GM19023 (cell line): ENCODE data around the gene TYRO3.

Experiments
- ATAC-seq: cut with Tn5 transposase; IDR thresholded peaks from one replicate; pipeline ENCODE4 v1.9.1; 2021; ENCODE audit warnings: mild to moderate bottlenecking, moderate library complexity; ENCODE audit not compliant: unreplicated experiment

Gene TYRO3

DNA sequence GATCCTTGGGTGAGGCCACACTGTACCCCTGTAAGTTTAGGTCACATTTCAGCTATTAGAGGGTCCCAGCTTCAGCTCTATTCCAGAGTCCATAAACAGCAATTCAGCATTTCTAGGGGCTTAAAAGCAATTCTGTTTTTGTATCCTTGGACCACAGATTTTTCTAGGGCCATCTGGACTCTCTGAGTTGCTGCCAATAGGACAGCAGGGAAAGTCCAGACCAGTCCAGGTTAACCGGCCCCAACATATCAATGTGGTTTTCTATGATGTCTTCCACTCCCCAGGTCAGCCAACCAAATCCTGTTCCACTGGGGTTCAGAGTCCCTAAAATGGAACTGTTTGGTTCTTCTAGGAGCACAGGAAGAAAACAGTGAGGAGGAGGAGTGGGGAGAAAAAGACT lies 40.0 kb downstream of the TYRO3 start:
- ATAC-seq, result no peak

DNA sequence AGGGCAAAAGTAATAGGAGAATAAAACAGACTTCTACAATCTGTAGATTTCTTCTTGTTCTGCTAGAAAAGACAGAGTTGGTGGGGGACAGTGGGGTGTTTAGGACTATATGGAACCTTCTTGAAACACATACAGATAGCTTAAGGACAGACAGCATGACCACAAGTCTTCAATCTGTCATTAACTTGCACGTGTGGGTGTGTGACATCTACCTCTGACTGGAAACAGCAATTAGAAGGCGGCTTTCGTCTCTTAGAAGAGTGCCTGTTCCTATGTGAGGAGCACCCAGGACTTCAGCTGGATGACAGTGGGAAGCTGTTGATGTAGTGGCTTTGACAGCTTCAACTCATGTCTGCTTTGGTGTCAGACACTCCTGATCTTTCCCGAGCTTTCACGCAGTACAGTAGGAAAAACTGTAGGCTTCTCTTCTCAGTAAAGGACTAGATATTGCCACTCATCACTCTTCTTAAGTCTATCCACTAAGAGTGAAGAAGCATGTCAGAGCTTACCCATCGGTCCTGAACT lies 44.5 kb downstream of the TYRO3 start:
- no peak for ATAC-seq

DNA sequence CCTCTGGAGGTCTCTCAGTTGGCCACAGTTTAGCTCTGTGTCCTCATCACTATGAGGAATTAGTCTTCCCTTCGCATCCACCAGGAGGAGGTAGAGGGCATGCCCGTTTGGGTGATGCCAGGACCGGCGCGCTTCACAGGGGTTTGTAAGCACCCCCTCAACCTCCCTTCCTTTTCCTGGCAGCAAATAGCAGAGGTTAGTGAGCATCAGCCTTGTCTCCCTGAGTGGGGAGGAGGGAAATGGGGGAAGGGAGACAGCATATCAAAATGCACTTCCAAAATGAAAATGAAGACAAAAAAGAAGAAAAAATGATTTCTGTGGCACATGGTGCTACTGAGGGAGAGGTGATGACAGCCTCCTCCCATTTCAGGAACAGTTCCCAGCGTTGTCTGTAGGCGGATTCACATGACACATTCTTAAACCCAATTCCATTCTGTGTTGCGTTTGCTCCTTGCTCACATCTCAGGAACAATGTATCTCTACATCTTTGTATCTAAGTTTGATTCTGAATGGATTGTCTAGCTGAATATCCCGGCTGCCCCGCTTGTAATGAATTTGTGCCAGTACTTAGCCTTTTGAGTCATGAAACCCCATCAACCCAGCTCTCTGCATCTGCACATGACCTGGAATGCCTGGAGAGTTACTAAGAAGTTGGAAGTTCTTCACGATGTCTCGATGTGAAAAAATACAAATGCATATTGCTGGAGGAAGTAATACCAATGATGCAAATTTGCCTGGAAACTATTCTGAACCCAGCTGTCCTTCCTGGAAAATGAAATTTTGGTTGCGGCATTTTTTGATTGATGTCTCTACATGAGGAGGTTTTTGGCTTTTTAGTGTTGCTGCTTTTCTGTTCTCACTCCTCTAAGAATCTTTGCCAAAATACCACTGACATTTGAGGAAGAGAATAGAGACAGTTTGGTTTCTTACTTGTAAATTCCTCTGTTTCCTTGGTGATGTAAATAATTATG lies 45.2 kb downstream of the TYRO3 start:
- no peak for ATAC-seq

DNA sequence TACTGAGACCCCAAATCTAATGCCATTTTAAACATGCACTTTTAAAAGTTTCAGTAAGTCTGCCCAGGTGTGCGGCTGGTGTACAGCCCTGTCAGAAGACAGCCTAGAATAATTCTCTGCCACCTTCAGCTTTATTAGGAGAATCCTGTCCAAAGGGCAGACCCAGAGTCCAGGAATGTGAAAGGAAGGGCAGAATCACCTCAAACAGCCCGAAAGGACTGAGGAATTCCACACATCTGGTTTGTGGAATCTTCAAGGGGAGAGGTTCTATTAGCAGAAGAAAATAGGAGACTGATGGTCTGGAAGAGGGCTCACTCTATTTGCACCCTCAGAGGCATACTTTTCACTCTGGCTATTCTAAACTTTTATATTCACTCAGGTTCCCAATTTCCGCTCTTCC lies 46.6 kb downstream of the TYRO3 start:
- ATAC-seq, result no peak

DNA sequence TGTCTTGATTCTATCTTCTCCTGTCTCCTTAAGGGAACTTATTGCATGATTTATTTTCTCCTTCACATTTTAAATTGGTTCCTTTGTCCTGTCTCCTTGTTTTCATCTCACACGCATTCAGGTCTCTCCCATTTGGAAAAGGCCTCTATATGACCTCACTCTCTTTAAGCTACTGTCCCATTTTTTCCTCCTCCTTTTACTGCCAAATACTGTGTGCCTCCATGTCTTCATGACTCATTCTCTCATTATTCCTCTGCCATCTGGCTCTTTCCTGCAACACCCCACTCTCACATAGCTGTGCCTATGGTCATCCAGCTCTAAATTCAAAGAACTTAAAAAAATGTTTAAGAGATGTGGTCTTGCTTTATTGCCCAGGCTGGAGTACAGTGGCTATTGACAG lies 48.0 kb downstream of the TYRO3 start:
- no peak for ATAC-seq

DNA sequence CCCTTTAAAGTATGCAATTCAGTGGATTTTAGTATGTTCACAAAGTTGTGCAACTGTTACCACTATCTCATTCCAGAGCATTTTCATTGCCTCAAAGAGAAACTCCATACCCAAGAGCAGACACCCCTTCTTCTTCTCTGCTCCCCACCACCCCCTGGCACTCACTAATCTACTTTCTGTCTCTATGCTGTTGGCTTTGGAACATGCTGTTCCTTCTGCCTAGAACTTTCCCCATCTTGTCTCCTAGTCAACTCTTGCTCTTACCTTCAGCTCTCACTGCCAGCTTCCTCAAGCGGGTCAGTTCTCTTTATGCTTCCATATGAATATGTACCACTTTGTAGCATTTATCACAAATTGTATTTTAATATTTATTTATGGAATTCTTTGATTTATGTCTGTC lies 50.1 kb downstream of the TYRO3 start:
- ATAC-seq, result no peak

DNA sequence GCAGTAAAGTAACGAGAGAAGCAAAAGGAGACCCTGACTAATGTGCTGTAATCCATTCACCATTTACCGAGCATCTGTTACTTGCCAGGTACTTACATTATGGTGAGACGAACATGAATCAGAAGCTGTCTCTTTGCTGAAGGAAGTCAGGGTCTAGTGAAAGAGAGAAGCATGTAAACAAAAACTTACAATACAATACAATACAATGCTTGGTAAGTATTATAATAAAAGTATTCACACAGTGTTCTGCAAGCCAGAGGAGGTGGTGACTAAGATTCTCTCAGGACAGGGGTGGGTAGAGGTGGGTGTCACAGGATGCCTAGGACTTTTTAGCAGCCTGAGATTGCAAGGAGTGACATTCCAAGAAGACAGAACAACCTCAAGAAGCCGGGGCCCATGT lies 51.0 kb downstream of the TYRO3 start:
- ATAC-seq, result no peak

DNA sequence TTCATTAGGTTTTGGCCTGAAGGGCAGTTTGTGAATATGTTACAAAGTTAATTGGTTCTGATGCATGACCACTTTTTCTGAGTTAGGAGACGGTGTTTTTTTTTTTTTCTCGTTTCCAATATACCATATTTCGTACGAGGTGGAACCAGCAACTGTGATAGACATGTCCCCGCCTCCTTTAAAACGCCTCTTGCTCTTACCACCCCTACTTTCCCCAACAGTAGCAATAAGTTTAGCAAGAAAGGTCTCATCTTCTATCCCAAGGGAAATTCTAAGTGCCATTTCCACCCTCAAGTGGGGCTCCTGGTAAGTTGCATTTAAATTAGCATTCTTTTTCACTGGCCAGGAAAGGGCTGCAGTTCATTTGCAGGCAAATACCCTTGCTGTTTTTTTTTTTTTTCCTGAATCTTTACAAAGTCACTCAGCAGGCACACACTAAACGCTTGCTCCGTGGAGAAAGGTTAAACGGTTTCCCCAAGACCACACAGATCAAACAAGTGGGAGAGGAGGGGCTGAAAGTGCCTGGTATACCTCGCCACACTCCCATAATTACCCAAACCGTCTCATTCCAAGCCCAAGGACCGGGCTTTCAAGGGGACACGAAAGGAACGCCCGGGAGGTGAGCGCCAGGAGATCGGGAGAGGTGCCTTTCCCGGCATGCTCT lies 61.7 kb downstream of the TYRO3 start:
- no peak for ATAC-seq

DNA sequence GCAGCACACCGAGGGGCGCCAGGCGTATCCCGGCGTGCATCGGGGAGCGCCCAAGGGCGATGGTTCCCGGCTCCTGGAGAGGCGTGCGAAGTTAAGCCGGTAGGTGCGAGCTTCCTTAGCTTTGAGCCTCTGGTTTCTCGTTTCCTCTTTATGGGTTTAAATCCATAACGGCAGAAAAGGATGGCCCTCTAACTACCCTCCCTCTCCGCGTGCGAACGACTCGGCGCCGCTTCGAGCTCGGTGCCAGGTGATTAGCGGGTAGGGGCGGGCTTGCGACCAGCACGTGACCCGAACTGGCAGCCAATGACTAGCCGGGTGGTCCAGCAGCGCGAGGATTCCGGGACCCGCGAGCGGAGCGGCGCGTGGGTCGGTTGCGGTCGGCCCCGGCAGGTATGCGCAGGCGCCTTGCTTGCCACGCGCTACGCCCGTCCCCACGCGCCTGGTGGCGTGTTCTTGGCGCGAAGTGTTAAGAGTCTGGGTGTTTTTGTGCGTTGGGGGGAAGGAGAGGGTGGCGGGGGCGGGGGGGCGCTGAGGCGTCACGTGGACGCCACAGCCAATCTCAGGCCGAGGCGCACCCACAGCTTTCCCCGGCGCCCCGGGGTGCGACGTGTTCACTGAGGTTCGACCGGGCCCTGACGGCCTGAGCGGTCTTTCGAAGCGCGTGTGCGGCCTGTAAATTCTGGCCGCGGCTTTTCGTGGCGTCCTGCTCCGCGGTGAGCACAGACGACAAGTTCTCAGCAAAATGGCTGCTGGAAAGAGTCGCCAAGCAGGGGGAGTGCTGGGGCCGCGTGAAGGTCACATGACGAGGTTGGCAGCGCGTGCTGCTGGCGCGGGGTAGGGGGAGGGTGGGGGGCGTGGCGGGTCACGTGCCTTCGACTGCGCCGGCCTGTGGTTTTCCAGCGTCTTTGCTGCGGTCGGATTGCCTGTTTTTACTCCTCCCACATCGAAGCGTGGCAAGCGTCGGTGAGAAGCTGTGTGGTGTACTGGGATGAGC lies 62.5 kb downstream of the TYRO3 start:
- no peak for ATAC-seq

DNA sequence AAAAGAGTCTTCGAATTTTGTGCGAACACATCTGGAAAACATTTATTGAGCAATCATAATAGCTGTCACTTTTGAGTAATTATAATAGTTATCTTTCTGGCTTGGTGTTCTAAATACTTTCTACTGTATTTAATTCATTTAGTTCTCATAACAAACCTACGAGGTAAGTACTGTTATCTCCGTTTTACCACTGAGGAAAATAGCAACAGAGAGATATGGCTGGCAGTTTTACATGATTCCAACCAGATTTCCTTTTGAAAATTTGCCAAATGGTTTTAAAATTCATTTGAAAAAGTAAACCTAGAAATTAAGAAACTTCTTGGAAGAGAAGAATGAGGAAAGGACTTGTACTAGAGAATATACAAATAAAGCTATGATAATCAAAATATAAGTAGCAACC lies 63.9 kb downstream of the TYRO3 start:
- ATAC-seq, result no peak

DNA sequence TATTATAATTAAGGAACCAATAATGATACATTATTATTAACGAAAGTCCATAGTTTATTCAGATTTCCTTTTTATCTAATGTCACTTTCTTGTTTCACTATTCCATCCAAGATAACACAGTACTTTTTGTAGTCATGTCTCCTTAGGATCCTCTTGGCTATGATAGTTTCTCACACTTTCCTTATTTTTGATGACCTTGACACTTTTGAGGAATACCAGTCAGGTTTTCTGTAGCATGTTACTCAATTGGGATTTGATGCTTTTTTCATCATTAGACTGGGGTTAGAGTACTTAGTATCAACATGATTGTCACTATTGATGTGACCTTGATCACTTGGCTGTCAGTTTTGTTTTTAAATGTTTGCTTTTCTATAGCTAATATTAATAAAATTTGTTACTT lies 68.2 kb downstream of the TYRO3 start:
- ATAC-seq, result no peak

DNA sequence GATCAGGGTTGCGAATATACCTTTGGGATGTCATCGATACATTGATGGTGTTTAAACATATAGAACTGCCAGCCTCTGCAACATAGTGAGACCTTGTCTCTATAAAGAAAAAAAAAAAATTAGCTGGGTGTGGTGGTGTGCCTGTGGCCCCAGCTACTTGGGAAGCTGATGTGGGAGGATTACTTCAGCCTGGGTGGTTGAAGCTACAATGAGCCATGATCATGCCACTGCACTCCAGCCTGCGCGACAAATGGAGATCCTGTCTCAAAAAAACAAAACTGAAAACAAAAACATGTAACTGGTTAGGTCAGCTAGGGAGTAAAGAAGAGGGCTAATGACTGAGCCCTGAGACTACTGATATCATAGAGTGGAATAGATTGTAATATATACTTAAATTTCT lies 70.5 kb downstream of the TYRO3 start:
- no peak for ATAC-seq

DNA sequence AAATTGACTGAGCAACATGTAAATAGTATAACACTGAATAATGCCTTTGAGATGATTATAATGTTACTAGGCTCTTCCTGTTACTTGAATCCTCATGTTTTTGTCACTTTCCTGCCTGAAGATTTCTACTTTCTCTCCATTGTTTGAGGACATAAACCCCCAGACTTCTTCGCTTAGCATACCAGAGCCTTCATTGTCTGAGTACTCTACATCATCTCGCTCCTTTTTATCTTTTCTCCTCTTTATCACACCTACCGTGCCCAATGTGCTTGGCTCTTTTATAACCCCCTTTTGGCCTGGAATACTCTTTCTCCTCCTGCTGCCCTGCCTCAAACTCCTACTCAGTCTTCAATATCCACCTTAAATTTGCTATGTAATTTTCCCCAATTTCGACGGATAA lies 70.9 kb downstream of the TYRO3 start:
- ATAC-seq, result no peak

DNA sequence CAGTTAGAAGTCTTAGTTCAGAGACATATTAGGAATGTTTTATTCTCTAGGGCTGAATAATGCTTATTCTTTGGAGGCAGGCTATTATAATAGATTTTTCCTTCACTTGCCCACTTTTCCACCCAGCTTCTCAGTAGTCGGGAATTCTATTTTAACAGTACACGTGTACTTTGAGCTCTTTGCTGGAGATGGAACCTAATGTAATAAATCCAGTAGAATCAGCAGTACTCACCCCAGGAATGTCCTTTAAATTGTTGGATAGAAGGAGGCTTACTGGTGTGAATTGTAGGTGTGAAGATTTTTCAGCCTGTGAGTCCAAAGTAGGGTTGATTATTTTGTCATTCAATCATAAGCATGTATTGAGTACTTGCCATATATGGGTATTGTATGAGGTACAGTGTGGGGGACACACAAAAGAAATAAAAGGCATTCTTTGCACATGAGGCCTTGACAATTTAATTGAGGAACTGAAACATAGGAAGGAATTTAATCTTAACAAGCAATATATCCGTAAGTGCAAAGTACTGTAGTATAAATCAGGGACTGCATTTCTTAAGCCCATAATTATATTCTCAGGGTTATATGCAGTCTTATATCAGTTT lies 71.7 kb downstream of the TYRO3 start:
- ATAC-seq, result no peak

DNA sequence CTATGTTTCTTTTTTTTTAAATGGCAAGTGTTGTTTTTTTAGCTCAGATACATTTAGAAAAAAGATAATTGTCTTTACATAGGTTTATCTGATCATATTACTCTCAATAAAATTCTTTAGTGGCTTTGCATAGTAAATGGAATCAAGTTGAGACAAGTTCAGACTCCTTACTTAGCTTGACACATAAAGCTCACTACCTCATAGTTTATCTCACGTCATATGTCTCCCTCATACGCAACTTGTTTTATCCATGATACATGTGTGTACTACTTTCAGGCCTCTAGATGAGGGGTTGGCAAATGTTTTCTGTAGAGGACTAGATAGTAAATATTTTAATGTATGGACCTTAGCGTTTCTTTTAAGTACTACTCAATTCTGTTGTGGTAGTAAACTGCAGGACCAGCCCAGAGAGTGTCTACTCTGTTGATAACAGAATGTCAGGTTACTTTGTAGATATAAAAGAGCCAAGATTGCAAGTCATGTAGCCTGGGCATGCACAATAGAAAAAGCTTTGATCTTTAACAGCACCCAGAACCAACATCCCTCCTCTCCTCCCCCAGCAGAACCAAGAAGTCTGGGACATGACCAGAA lies 73.0 kb downstream of the TYRO3 start:
- no peak for ATAC-seq
